Midbrain (tissue), 1 donor: ENCODE results near the gene TRIL.

Experiments
- DNase-seq: peaks from one replicate; lab custom pipeline; 2025; lab: John Stamatoyannopoulos, UW

TRIL gene

DNA sequence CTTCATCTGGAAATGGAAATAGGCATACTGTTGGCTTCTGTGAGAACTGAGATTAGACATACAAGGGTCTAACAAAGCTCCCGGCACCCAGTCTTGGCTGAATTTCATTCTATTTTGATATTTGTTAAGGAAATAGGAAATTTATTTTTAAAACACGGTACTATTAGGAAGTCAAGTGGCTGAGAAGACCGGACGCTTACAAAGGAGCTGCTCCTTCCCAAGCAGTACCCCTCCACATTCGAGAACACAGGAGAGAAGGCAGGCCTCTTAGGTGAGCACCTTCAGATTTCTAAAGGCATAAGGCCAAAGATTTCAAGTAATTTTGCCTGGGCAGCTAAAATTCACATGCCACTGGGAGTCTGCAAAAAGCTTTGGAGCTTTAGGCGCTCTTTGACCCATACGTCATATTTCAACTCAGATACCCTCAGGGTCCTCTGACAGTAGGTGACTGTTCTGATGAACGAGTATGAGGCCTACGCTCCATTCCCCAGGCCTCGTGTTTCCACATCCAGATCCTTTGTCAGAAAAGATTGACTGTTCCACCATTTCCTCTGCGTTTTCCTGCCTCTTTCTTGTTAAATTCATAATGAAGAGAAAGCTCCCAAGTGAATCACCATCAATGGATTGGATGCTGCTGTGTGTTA lies 17.3 kb downstream of the TRIL start:
- DNase-seq: no peak

DNA sequence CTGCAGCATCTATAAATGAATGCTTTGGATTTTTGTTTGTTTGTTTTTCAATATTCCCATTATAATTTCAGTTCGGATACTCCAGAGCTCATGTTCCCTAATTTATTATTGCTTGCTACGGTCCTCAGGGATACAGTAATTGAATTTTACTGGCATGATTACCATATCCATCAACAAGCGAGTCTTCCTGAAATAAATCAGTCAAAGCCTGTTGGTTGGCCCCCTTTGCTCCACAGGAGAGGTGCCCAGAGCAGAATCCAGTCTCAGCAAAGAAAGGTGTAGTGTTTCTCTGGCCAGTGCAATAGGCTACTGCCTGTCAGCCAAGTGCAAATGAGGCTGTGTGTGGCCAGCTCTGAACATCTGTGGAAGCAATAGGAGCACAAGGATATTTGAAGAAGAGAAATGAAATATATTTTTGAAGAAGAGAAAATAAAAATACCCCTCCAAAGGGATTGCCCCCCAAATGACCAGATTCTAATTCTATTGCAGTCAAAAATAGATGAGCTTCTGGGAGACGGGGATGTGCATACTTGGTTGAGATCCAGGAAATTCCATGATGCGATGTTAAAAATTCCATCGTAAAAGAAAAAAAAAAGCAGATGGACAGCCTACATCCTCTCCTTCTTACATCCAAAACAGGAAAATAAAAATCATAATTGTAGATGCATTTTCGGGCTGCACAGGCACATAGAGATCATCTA lies 18.1 kb downstream of the TRIL start:
- DNase-seq: no peak

DNA sequence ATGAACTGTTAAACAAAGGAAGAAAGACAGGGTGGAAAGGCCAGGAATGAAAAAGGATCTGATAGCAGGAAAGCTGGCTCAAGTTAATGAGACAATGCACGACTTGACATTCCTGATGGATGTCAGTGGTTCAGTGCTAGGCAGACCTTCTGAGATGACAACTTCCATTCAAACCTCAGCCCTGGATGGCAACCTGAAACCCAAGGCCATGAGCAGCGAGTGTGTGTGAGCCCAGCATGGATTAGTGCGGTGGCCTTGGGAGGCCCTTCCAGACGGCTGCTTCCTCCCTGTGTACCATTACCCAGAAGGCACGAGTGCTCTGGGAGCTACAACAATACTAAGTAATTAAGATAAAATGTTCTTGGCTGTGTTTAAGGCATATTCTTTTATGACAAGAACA lies 18.8 kb downstream of the TRIL start:
- DNase-seq: no peak

DNA sequence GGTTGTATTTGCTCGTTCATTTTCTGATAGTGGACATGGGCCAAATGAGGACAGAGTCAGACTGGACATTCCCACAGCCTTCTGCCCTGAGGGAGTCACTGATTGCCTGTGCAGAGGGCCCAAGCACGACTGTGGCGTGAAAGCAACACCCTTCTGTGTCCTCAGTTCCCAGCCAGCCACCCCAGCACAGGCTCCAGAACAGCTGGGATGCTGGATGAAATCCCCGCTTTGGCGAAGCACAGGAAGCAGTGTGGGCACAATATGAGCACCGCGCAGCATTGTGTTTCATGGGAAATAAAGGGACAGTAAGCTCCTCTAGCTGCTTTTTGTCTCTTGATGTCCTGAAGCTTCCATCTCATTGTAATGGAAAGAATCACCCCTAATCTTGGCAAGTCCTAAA lies 20.5 kb downstream of the TRIL start:
- no peak for DNase-seq

DNA sequence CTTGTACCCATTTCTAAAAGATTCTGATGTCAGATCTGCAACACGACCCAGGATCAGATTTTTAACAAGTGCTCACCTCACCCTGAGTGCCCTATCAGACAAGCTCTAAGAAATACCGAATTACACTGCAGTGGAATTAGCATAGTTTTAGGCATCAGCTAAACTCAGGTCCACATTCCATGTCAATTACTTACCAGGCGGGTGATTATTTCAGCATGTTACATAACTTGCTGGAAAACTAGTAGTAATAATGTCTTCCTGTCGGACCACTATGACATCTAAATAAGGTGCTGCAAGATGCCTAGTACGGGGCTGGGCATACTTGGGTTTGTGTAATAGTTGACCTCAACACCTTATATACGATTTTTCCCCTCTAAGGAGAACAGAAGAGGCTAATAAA lies 21.0 kb downstream of the TRIL start:
- no peak for DNase-seq

DNA sequence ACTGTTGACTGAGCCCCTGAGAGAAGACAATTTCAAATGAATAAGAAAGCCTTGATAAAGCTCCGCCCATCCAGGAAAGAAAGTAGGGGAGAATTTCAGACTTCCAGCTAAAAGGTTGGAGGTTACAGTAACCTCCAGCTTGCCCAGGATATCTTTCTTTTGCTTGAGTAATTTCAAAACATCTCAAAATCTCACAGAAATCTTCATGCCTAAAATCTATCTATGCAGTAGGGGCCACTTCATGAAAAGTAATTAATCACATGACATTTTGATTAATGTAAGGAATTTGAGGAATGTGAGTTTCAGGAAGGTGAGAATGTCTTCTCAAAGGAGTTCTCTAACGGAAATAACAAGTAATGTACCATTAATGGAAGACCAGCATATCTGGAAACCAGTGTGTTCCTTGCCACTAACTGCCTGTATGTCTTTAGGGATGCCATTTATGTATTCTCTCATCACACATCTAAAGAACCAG lies 24.2 kb downstream of the TRIL start:
- DNase-seq: no peak

DNA sequence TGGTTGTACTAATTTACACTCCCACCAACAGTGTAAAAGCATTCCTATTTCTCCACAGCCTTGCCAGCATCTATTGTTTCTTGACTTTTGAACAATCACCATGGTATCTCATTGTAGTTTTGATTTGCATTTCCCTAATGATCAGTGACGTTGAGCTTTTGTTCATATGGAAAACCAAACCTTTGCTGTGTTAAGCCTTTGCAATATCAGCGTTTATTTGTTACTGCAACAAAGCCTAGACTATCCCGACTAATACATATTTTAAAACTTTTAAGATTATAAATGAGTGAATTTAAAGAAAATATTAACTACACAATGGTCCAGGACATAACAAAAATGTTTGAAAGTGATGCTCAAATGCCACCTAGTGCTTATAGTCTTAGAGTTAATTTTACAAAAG lies 26.6 kb downstream of the TRIL start:
- no peak for DNase-seq

DNA sequence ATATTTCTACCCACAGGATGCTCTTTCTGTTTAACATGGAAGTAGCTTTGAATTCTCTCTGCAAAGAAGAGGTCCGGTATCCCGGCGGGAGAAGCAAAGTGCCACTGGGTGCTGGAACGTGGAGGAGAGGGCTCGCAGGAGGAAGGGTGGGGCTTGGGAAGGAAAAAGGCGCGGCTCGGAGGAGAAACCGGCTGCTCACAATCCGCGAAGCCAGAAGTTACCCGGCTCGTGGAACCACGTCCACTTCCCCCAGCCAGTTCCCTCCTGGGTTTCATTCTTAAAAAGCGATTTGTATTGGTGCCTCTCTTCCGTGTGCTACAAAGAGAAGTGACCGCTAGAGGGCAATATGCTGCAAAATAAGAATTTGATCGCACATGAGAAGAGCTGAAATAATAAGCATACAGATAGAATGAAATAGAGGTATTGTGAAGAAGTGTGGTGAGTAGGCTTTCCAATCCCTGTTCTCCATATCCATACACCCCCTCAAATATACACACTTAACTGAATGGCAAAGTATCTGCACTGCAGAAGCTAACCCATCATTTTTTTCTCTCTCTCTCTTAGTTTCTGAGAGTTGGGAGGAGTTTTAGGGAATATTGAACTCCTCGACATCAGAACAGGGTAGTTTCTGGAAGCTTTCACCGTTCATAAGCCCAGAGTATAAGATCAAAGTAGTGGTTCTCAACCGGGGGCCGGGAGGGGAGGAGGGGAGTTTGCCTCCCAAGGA lies 31.1 kb downstream of the TRIL start:
- peak; percentile 89 for DNase-seq

DNA sequence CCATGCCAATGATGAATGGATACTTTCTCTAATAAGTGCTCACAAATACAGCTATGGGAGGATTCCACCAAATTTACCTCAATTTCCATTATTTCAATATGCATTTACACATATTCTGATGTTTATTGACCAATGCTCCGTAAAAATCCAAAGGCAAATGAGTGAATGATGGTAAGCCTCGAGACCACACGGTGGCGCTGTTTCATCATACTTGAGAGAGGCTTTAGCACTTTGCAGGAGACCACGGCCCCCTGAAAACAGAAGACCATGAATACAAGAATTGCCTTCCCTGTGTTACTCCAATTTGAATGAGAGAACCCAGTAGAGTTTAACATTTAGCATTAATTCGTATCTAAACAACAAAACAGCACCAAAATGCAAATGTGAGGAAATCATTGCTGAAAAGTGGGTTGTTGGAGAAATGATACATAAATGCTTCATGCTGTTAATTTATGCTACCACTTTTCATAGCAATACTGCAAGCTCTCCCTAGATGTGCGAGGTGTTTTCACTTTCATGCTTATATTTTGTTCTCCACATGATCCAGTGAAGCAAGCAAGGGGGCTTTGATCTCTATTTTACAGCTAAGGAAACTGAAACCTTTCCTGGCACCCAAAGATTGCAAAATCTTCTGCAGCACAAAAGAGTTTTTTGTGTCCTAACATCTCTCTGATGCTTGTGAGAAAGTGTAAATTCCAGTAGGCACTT lies 35.4 kb downstream of the TRIL start:
- DNase-seq: peak; percentile 89

DNA sequence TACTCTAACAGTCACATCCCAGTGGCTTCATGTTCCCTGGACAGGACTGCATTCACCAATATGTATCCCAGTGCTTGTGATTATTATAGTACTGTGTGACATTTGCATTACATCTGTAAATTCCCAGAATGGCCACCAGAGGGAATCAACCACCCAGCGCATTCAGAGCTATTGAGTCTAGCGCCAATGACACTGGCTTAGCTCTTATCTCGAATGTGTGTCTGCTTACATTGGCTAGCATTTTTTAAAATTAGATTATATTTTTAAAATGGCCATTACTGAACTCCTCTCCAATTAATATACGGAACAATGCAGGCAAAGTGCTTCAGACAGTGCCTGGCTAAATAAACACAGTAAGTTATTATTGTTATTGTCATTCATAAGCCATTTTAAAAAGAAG lies 36.3 kb downstream of the TRIL start:
- DNase-seq: peak; percentile 85

DNA sequence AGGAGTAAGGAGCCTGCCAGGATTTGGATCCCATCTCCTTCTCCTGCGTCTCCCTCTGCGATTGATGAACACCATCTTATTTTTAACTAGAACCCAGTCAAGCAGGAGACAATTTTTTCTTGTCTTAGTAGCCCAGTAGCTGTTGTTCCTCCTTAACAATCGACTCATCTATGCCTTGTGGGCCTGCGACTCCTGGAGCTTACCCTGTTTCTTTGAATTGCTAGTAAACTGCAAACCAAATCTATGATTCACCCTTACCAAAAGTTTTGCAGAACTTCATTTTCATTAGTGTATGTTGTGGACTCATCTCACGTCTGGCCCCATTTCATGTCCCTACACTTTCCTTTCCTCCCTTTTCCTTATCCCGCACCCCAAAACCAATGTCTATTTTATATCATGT lies 37.7 kb downstream of the TRIL start:
- no peak for DNase-seq

DNA sequence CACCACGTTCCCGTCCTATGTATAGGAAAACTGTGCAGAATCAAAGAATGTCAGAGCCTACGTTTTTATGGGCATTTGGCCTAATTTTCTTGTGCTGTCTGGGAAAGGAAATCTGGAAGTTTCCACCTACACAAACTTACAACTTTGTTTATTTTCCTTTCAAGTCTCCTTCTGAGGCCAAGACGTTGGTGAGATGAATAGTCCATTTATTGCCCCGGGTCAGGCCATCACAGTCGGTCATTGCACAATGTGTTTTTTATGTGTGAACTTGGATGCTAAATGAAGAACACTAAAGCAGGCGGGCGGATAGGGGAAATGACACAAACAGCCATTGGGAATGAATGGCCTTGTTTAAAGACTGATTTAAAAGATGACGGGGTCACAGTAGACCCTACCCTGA lies 38.6 kb downstream of the TRIL start:
- DNase-seq: peak; percentile 27

DNA sequence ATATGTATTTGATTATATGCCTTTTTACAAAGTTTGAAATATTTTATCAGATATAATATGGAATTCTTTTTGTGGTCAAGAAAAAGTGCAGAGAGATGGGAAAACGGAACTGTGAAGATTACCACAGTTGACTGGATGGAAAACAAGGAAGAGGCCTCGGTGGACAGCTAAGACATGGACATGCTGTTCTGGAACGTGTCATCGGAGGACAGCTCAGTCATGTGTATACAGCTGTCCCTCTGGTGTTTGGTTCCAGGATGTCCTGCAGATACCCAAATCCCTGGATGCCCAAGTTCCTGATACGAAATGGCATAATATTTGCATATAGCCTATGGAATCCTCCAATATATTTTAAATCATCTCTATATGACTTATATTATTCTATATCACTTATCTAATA lies 49.4 kb downstream of the TRIL start:
- DNase-seq: no peak

DNA sequence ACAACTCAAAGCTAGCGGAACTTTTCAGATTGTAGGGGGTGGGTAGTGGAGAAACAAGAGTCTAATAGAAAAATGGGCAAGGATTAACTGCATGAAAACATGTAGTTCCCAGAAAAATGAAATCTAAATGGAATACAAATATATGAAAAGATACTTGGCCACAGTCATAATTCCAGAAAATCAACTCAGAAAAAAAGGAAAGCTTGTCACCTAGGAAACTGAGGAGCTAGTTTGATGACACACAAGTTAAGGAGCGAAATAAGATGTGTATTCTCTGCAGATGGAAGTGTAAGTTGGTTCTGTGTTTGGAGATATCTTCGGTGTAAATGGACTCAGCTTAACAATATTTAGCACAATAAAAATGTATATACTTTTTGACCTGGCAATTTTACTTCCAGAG lies 52.7 kb downstream of the TRIL start:
- DNase-seq: no peak

DNA sequence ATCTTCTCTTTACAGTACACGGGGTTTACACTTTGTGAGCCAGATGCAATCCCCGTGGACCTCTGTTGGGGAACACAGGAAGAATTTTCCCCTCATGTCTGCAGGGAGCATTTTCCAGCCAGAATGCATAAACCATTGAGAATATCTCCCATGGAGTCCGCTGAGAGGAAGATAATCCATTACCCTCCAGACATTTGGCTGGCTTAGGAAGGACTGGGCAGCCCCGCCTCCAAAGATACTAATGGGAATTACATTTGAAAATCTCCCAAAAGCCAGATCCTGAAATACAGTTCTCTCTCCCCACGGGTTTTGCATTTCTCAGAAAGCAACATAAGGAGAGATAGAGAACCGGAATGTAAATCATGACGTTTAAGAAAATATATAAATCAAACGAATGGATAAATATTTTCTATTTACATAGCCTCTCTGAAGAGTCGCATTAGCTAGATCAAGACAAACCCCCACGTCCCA lies 53.5 kb downstream of the TRIL start:
- no peak for DNase-seq

DNA sequence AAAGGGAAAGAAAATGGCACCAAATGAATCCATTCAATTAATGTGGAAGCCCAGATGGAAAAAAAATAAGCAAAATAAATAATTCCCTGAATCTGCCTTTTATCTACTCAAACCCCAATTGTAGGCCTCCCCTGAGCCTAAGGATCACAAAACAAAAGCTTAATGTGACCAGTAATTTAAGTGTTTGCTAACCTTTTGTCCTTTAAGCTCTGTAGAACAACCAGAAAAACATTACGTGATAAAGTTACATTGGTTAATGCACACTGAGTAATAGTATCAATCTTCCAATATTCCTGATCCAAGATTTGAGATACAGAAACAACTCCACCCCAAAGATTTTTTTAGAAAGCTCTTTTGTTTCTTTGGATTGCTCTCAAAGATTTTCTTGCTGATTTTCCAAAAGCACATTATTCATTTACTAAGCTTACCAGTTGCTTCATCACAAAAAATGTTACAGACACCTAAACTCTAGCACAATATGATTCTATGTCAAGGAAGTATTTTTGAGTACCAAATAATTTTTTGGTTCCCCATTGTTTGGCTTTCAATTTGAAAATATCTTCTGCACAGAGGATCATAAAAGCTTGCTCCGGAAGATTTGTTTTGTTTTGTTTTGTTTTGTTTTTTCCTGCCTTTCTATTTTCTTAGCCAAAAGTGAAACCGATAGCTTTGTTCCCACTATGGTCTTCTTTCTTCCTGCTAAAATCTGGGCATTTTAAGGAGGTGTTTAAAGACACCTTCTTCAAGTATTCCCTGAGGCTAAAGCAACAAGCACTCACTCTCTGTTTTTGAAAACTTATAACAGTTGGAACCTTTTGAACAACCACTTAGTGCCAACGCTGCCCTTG lies 54.2 kb downstream of the TRIL start:
- DNase-seq: no peak
